Eye (tissue), 1 donor: ENCODE results near the gene FOXS1.

Experiments
- DNase-seq: peaks from one replicate; pipeline ENCODE4 v3.0.0-alpha.2; 2015

Gene FOXS1

GRCh38 chr20:31845300-31845863, at the start of gene FOXS1:
FOXS1 (minus strand) TSS chr20:31845604; CDS start chr20:31845542, 62 bp downstream.
- DNase-seq, result peak; percentile 61

GRCh38 chr20:31890646-31891045, 45.2 kb upstream of the FOXS1 start:
- no peak for DNase-seq

- no peak for DNase-seq
These were observed 38.4 kb upstream of the FOXS1 start for GRCh38 chr20:31883829-31884228.

- DNase-seq, result no peak
These were observed 36.5 kb upstream of the FOXS1 start for GRCh38 chr20:31881945-31882344.

GRCh38 chr20:31879143-31879987, 34.0 kb upstream of the FOXS1 start:
- peak; percentile 98 for DNase-seq

- no peak for DNase-seq
These were observed 32.3 kb upstream of the FOXS1 start for GRCh38 chr20:31877684-31878083.

GRCh38 chr20:31875671-31876070, 30.3 kb upstream of the FOXS1 start:
- no peak for DNase-seq

- DNase-seq, result no peak
These were observed 27.0 kb upstream of the FOXS1 start for GRCh38 chr20:31872406-31872805.

GRCh38 chr20:31871618-31871954, 26.2 kb upstream of the FOXS1 start:
- no peak for DNase-seq

GRCh38 chr20:31870726-31871617, 25.6 kb upstream of the FOXS1 start:
- DNase-seq, result peak; percentile 67

- peak; percentile 73 for DNase-seq
These were observed 24.7 kb upstream of the FOXS1 start, which contains the start of the genes DUSP15 and TTLL9 for GRCh38 chr20:31869942-31870725. DUSP15 (minus strand) TSS chr20:31870527; CDS start chr20:31870337, 190 bp downstream. TTLL9 (plus strand) TSS chr20:31870634; CDS start chr20:31871127, 493 bp downstream.

GRCh38 chr20:31869673-31869941, 24.2 kb upstream of the FOXS1 start:
- no peak for DNase-seq

- no peak for DNase-seq
These were observed 23.7 kb upstream of the FOXS1 start for GRCh38 chr20:31868853-31869672.

- DNase-seq, result no peak
These were observed 20.8 kb upstream of the FOXS1 start for GRCh38 chr20:31866221-31866620.

- no peak for DNase-seq
These were observed 19.4 kb upstream of the FOXS1 start for GRCh38 chr20:31864521-31865400.

GRCh38 chr20:31863296-31864085, 18.1 kb upstream of the FOXS1 start:
- no peak for DNase-seq

GRCh38 chr20:31862506-31862905, 17.1 kb upstream of the FOXS1 start:
- peak; percentile 18 for DNase-seq

GRCh38 chr20:31862157-31862470, 16.7 kb upstream of the FOXS1 start:
- no peak for DNase-seq

- peak; percentile 92 for DNase-seq
These were observed 16.2 kb upstream of the FOXS1 start for GRCh38 chr20:31861385-31862156.

- peak; percentile 82 for DNase-seq
These were observed 15.7 kb upstream of the FOXS1 start for GRCh38 chr20:31861135-31861384.
